HepG2 (cell line): Measurements from ENCODE around the gene LBR. TPM values are rescaled to one million over a fixed set of nuclear protein-coding genes. Genes with fewer than 3 reads are reported as not detected.

Experiments
- CAMTA2 ChIP-seq: sonication (generic); formaldehyde crosslinking; IDR thresholded peaks from 2 replicates; pipeline ENCODE4 v1.4.0; 2020; ENCODE audit warnings: mild to moderate bottlenecking, missing genetic modification reagents, borderline replicate concordance
- GATAD1 ChIP-seq: IDR thresholded peaks from 2 replicates; pipeline ENCODE4 v1.6.1; 2016; ENCODE audit warnings: missing genetic modification reagents, missing compliant biosample characterization
- IKZF4 ChIP-seq: sonication (generic); formaldehyde crosslinking; IDR thresholded peaks from 2 replicates; pipeline ENCODE4 v1.5.1; 2020; ENCODE audit warnings: borderline replicate concordance, mild to moderate bottlenecking, low read depth, missing genetic modification reagents; ENCODE audit errors: not compliant biosample characterization
- KDM3A ChIP-seq: IDR thresholded peaks from 2 replicates; pipeline ENCODE4 v1.6.1; 2018; ENCODE audit warnings: low read depth, missing compliant biosample characterization
- MIXL1 ChIP-seq: IDR thresholded peaks from 2 replicates; pipeline ENCODE4 v1.6.1; 2016
- MTF1 ChIP-seq: sonication (generic); formaldehyde crosslinking; IDR thresholded peaks from 2 replicates; pipeline ENCODE4 v1.5.0; 2020; ENCODE audit warnings: missing genetic modification reagents
- NFYC ChIP-seq: IDR thresholded peaks from 2 replicates; pipeline ENCODE4 v1.6.1; 2016; ENCODE audit warnings: missing genetic modification reagents, missing compliant biosample characterization
- PLRG1 ChIP-seq: fragments of 450-650 bp; conservative IDR thresholded peaks from 2 replicates; pipeline ENCODE4 v1.6.1; 2016
- RBM22 ChIP-seq: fragments of 200-400 bp; formaldehyde crosslinking; optimal IDR thresholded peaks from 2 replicates; pipeline ENCODE3; 2017; ENCODE audit warnings: mild to moderate bottlenecking, low read length, moderate library complexity
- RBM39 ChIP-seq: fragments of 200-400 bp; formaldehyde crosslinking; IDR thresholded peaks from one replicate; pipeline ENCODE4 v1.6.1; 2018; ENCODE audit warnings: antibody characterized with exemption, mild to moderate bottlenecking, low read depth, low read length; ENCODE audit not compliant: poor library complexity, severe bottlenecking
- SAP130 ChIP-seq: IDR thresholded peaks from 2 replicates; pipeline ENCODE4 v1.6.1; 2016; ENCODE audit warnings: low read depth
- SMARCE1 ChIP-seq: fragments of 450-650 bp; IDR thresholded peaks from 2 replicates; pipeline ENCODE4 v1.6.1; 2017; ENCODE audit warnings: borderline replicate concordance
- SNRNP70 ChIP-seq: fragments of 200-400 bp; formaldehyde crosslinking; IDR thresholded peaks from 2 replicates; pipeline ENCODE4 v1.6.1; 2017; ENCODE audit warnings: mild to moderate bottlenecking, low read depth, low read length, moderate library complexity
- WIZ ChIP-seq: sonication (generic); formaldehyde crosslinking; IDR thresholded peaks from 2 replicates; pipeline ENCODE4 v1.5.1; 2020; ENCODE audit warnings: mild to moderate bottlenecking, missing genetic modification reagents
- ZFP37 ChIP-seq: sonication (generic); formaldehyde crosslinking; IDR thresholded peaks from 2 replicates; pipeline ENCODE4 v1.4.0; 2020; ENCODE audit warnings: missing genetic modification reagents, borderline replicate concordance
- ZNF350 ChIP-seq: sonication (generic); formaldehyde crosslinking; IDR thresholded peaks from 2 replicates; pipeline ENCODE4 v1.4.0; 2020; ENCODE audit warnings: mild to moderate bottlenecking, low read depth, missing genetic modification reagents, borderline replicate concordance
- ZNF547 ChIP-seq: sonication (generic); formaldehyde crosslinking; IDR thresholded peaks from 2 replicates; pipeline ENCODE4 v1.5.1; 2020; ENCODE audit warnings: mild to moderate bottlenecking, missing genetic modification reagents
- ZNF563 ChIP-seq: sonication (generic); formaldehyde crosslinking; IDR thresholded peaks from 2 replicates; pipeline ENCODE4 v1.8.0; 2022; ENCODE audit warnings: mild to moderate bottlenecking, moderate library complexity, missing genetic modification reagents
- ZNF850 ChIP-seq: sonication (generic); formaldehyde crosslinking; conservative IDR thresholded peaks from 2 replicates; pipeline ENCODE4 v1.9.0; 2021; ENCODE audit warnings: mild to moderate bottlenecking, missing genetic modification reagents
- polyA plus RNA-seq, 8 experiments: library from polyadenylated mRNA; depleted of rRNA in 3 of 8; stranded (reverse) in 7 of 8; unstranded in 1 of 8; fragments of >200 nt; fragmentation: Illumina TruSeq in 4 of 8; extraction: Trizol in 4 of 8; gene quantifications; 2 replicates each; pipeline versions ENCODE4 v1.2.1 to v1.2.3, GENCODE V29; 2011 to 2016; ENCODE audit warnings: low read depth in 4 of 8, missing spikeins in 1 of 8, mixed read lengths in 1 of 8; ENCODE audit not compliant: insufficient read depth in 1 of 8
- total RNA-seq, 5 experiments: library from RNA; depleted of rRNA; stranded (reverse); fragments of >200 nt; fragmentation: Illumina TruSeq; extraction: Trizol; gene quantifications; 2 replicates each; pipeline ENCODE4 v1.2.3, GENCODE V29; 2016; ENCODE audit warnings: low read depth in 1 of 5
- TF ChIP-seq, protein P1 (sequence below): sonication (generic); formaldehyde crosslinking; IDR thresholded peaks from 2 replicates; pipeline ENCODE4 v1.4.0; 2020; ENCODE audit warnings: missing genetic modification reagents
- TF ChIP-seq, protein P2 (sequence below): sonication (generic); formaldehyde crosslinking; conservative IDR thresholded peaks from 2 replicates; pipeline ENCODE4 v1.8.0; 2022; ENCODE audit warnings: missing genetic modification reagents
- TF ChIP-seq, protein P3 (sequence below): sonication (generic); formaldehyde crosslinking; IDR thresholded peaks from 2 replicates; pipeline ENCODE4 v1.4.0; 2020; ENCODE audit warnings: missing genetic modification reagents
- TF ChIP-seq, protein P4 (sequence below): sonication (generic); formaldehyde crosslinking; IDR thresholded peaks from 2 replicates; pipeline ENCODE4 v1.4.0; 2020; ENCODE audit warnings: missing genetic modification reagents

The LBR gene
- total and polyA plus RNA-seq, 2 of the 13 experiments (the other 11 are each of a cell fraction or from before 2014, with no cell fraction given) = 38.9 to 76.7 TPM

DNA sequence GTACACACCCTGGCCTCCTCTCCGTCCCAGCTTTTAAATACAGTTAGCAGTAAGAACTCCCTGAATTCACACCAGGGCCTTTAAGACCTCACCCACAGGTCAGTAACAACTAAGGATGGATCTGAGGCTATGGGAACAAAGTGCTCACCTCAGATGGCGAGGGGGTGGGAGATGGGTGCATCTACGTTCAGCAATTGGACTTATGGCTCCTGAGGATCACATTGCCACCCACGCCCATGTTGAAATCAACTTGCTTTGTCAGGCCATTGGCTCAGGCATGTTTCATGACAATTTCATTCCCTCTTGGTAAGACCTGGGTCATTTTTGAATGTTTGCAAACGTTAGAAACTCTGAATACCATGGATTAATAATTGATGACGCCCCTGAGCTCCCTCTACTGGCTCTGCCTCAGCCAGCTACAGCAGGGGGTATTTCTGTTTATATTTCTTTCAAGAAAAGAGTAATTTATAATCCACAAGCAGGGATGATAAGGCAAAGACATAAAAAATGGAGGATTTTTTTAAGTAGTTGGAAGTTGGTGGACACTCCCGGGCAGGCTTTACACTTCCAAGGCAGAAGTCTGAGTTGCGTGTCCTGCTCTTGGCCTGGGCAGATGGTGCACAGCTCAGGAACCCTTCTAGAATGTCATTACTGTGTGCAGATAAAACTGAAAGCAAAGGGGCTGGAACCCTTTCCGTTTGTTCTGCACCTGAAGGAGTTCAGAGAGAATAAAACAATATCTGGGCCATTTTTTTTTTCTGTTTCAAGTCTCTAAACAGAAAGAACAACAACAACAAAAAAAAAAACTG is 13.7 kb upstream of the LBR start (continued):
- TF ChIP-seq ZNF850 (CRISPR knock-in tag) = no peak
- no peak for TF ChIP-seq SNRNP70
- TF ChIP-seq, protein P1, sequence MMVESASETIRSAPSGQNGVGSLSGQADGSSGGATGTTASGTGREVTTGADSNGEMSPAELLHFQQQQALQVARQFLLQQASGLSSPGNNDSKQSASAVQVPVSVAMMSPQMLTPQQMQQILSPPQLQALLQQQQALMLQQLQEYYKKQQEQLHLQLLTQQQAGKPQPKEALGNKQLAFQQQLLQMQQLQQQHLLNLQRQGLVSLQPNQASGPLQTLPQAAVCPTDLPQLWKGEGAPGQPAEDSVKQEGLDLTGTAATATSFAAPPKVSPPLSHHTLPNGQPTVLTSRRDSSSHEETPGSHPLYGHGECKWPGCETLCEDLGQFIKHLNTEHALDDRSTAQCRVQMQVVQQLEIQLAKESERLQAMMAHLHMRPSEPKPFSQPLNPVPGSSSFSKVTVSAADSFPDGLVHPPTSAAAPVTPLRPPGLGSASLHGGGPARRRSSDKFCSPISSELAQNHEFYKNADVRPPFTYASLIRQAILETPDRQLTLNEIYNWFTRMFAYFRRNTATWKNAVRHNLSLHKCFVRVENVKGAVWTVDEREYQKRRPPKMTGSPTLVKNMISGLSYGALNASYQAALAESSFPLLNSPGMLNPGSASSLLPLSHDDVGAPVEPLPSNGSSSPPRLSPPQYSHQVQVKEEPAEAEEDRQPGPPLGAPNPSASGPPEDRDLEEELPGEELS (CRISPR knock-in tag) = no peak
- no peak for TF ChIP-seq ZNF547 (CRISPR knock-in tag)
- TF ChIP-seq ZFP37 (CRISPR knock-in tag) = no peak
- TF ChIP-seq NFYC (CRISPR knock-in tag) = peak; percentile 63
- TF ChIP-seq CAMTA2 = no peak
- TF ChIP-seq, protein P2, sequence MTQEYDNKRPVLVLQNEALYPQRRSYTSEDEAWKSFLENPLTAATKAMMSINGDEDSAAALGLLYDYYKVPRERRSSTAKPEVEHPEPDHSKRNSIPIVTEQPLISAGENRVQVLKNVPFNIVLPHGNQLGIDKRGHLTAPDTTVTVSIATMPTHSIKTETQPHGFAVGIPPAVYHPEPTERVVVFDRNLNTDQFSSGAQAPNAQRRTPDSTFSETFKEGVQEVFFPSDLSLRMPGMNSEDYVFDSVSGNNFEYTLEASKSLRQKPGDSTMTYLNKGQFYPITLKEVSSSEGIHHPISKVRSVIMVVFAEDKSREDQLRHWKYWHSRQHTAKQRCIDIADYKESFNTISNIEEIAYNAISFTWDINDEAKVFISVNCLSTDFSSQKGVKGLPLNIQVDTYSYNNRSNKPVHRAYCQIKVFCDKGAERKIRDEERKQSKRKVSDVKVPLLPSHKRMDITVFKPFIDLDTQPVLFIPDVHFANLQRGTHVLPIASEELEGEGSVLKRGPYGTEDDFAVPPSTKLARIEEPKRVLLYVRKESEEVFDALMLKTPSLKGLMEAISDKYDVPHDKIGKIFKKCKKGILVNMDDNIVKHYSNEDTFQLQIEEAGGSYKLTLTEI (CRISPR knock-in tag) = no peak
- no peak for TF ChIP-seq PLRG1
- TF ChIP-seq MTF1 (CRISPR knock-in tag) = no peak
- no peak for TF ChIP-seq RBM39
- TF ChIP-seq, protein P3, sequence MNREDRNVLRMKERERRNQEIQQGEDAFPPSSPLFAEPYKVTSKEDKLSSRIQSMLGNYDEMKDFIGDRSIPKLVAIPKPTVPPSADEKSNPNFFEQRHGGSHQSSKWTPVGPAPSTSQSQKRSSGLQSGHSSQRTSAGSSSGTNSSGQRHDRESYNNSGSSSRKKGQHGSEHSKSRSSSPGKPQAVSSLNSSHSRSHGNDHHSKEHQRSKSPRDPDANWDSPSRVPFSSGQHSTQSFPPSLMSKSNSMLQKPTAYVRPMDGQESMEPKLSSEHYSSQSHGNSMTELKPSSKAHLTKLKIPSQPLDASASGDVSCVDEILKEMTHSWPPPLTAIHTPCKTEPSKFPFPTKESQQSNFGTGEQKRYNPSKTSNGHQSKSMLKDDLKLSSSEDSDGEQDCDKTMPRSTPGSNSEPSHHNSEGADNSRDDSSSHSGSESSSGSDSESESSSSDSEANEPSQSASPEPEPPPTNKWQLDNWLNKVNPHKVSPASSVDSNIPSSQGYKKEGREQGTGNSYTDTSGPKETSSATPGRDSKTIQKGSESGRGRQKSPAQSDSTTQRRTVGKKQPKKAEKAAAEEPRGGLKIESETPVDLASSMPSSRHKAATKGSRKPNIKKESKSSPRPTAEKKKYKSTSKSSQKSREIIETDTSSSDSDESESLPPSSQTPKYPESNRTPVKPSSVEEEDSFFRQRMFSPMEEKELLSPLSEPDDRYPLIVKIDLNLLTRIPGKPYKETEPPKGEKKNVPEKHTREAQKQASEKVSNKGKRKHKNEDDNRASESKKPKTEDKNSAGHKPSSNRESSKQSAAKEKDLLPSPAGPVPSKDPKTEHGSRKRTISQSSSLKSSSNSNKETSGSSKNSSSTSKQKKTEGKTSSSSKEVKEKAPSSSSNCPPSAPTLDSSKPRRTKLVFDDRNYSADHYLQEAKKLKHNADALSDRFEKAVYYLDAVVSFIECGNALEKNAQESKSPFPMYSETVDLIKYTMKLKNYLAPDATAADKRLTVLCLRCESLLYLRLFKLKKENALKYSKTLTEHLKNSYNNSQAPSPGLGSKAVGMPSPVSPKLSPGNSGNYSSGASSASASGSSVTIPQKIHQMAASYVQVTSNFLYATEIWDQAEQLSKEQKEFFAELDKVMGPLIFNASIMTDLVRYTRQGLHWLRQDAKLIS = no peak
- TF ChIP-seq MIXL1 (CRISPR knock-in tag) = peak; percentile 89; the same call in 1 of the 2 replicates
- TF ChIP-seq GATAD1 (CRISPR knock-in tag) = no peak
- TF ChIP-seq ZNF563 (CRISPR knock-in tag) = no peak
- no peak for TF ChIP-seq SMARCE1
- TF ChIP-seq RBM22 = no peak
- TF ChIP-seq KDM3A (CRISPR knock-in tag) = 0 out of 2 replicates have a peak, but pooled peaks have one; percentile 34
- TF ChIP-seq ZNF350 (CRISPR knock-in tag) = 0 out of 2 replicates have a peak, but pooled peaks have one; percentile 39
- TF ChIP-seq SAP130 (CRISPR knock-in tag) = peak; percentile 34
- TF ChIP-seq IKZF4 (CRISPR knock-in tag) = no peak
- TF ChIP-seq, protein P4, sequence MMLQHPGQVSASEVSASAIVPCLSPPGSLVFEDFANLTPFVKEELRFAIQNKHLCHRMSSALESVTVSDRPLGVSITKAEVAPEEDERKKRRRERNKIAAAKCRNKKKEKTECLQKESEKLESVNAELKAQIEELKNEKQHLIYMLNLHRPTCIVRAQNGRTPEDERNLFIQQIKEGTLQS (CRISPR knock-in tag) = no peak
- TF ChIP-seq WIZ = 0 out of 2 replicates have a peak, but pooled peaks have one; percentile 53
